Measurements from ENCODE around the gene MRPL45.
A peak's percentile ranks its signal among the peaks of the same experiment; 100 is the strongest.
"Not testable (repeated sequence)": the region's sequence is repeated elsewhere in the genome, so short reads cannot be mapped to it uniquely, and the experiment has no call there.

The MRPL45 gene

GRCh38 chr17:38296834-38297517, at the start of gene MRPL45:
Gene MRPL45 (plus strand): TSS chr17:38297168. CDS start chr17:38297184, 16 bp downstream.
- DNase-seq, result peak; percentile 94

- not testable (repeated sequence) for DNase-seq
Observed at GRCh38 chr17:38253191-38253590, 43.8 kb upstream of the MRPL45 start.

GRCh38 chr17:38254357-38254756, 42.6 kb upstream of the MRPL45 start:
- DNase-seq, result not testable (repeated sequence)

GRCh38 chr17:38257013-38257621, 39.9 kb upstream of the MRPL45 start:
- peak; percentile 41 for DNase-seq

- DNase-seq, result not testable (repeated sequence)
Observed at GRCh38 chr17:38265974-38266506, 30.9 kb upstream of the MRPL45 start.

GRCh38 chr17:38266571-38266970, 30.4 kb upstream of the MRPL45 start:
- not testable (repeated sequence) for DNase-seq

GRCh38 chr17:38268138-38268537, 28.8 kb upstream of the MRPL45 start:
- DNase-seq, result not testable (repeated sequence)

- DNase-seq, result not testable (repeated sequence)
Observed at GRCh38 chr17:38269045-38269444, 27.9 kb upstream of the MRPL45 start.

- DNase-seq, result not testable (repeated sequence)
Observed at GRCh38 chr17:38269552-38269951, 27.4 kb upstream of the MRPL45 start.

GRCh38 chr17:38285994-38286393, 11.0 kb upstream of the MRPL45 start:
- not testable (repeated sequence) for DNase-seq

GRCh38 chr17:38286501-38287091, 10.4 kb upstream of the MRPL45 start:
- not testable (repeated sequence) for DNase-seq

- DNase-seq, result peak; percentile 5
Observed at GRCh38 chr17:38288217-38288827, 8.6 kb upstream of the MRPL45 start.

- not testable (repeated sequence) for DNase-seq
Observed at GRCh38 chr17:38289760-38290159, 7.2 kb upstream of the MRPL45 start.

GRCh38 chr17:38295602-38296365, 1.2 kb upstream of the MRPL45 start:
- not testable (repeated sequence) for DNase-seq

- DNase-seq, result no peak
Observed at GRCh38 chr17:38315497-38315896, 18.5 kb downstream of the MRPL45 start.

- DNase-seq, result no peak
Observed at GRCh38 chr17:38317081-38317480, 20.1 kb downstream of the MRPL45 start.

GRCh38 chr17:38320482-38320881, 23.5 kb downstream of the MRPL45 start:
- no peak for DNase-seq

GRCh38 chr17:38322156-38322779, 25.3 kb downstream of the MRPL45 start:
- no peak for DNase-seq

- no peak for DNase-seq
Observed at GRCh38 chr17:38322897-38323296, 25.9 kb downstream of the MRPL45 start.

- no peak for DNase-seq
Observed at GRCh38 chr17:38324141-38324697, 27.3 kb downstream of the MRPL45 start.

GRCh38 chr17:38324772-38325171, 27.8 kb downstream of the MRPL45 start:
- DNase-seq, result no peak
